Sigmoid colon (tissue), 4 donors: ENCODE measurements around the gene TEX261.

Experiments used
- POLR2A ChIP-seq, 2 donors: fragments of 450-650 bp; IDR thresholded peaks; one replicate each; pipeline ENCODE4 v1.6.1; 2016; ENCODE audit warnings: antibody characterized with exemption in 2 of 2, mild to moderate bottlenecking in 2 of 2, moderate library complexity in 2 of 2
- POLR2AphosphoS5 ChIP-seq, 4 donors: sonication (generic); formaldehyde crosslinking; IDR thresholded peaks; one replicate each; pipeline ENCODE4 v1.6.1; 2017; ENCODE audit warnings: antibody characterized with exemption in 4 of 4
- TF ChIP-seq, protein P1 (sequence below), 4 experiments: fragments of 450-650 bp in 3 of 4; fragments of 200-600 bp in 1 of 4; IDR thresholded peaks; one replicate each; pipeline ENCODE4 v1.5.1; 2016 to 2019; ENCODE audit warnings: antibody characterized with exemption in 4 of 4, mild to moderate bottlenecking in 3 of 4, moderate library complexity in 2 of 4

- TF ChIP-seq, protein P1, sequence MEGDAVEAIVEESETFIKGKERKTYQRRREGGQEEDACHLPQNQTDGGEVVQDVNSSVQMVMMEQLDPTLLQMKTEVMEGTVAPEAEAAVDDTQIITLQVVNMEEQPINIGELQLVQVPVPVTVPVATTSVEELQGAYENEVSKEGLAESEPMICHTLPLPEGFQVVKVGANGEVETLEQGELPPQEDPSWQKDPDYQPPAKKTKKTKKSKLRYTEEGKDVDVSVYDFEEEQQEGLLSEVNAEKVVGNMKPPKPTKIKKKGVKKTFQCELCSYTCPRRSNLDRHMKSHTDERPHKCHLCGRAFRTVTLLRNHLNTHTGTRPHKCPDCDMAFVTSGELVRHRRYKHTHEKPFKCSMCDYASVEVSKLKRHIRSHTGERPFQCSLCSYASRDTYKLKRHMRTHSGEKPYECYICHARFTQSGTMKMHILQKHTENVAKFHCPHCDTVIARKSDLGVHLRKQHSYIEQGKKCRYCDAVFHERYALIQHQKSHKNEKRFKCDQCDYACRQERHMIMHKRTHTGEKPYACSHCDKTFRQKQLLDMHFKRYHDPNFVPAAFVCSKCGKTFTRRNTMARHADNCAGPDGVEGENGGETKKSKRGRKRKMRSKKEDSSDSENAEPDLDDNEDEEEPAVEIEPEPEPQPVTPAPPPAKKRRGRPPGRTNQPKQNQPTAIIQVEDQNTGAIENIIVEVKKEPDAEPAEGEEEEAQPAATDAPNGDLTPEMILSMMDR (IDR thresholded peaks at IDR 0.05): no peak
- TF ChIP-seq POLR2A (IDR thresholded peaks at IDR 0.05) (no peak), POLR2AphosphoS5 (IDR thresholded peaks at IDR 0.05) (no peak)
Observed at GRCh38 chr2:70936979-70937811, 57.5 kb downstream of the TEX261 start.
